RWPE2 (cell line): Measurements from ENCODE around the gene C19orf81.

Experiments
- ATAC-seq: fragments of 200-7000 bp; cut with Tn5 transposase; 3 replicates; pipeline ENCODE4 v1.9.1; 2021; ENCODE audit warnings: low read depth
- DNase-seq: peaks from one replicate; pipeline ENCODE4 v3.0.0-alpha.2; 2020; ENCODE audit warnings: low spot score
- H3K27ac ChIP-seq: fragments of 450-650 bp; 2 replicates; pipeline ENCODE4 v1.5.1; 2017; ENCODE audit warnings: mild to moderate bottlenecking; ENCODE audit not compliant: poor library complexity, severe bottlenecking
- H3K27me3 ChIP-seq: fragments of 250-450 bp; sonication (Bioruptor Pico); 2 replicates; pipeline ENCODE4 v1.5.1; 2021; ENCODE audit warnings: mild to moderate bottlenecking, moderate library complexity; ENCODE audit not compliant: insufficient read depth, poor library complexity, severe bottlenecking
- H3K36me3 ChIP-seq: fragments of 250-450 bp; sonication (Bioruptor Pico); 2 replicates; pipeline ENCODE4 v1.5.1; 2020; ENCODE audit warnings: low read depth, mild to moderate bottlenecking, moderate library complexity
- H3K4me1 ChIP-seq: fragments of 250-450 bp; sonication (Bioruptor Pico); 2 replicates; pipeline ENCODE4 v1.5.1; 2021; ENCODE audit warnings: mild to moderate bottlenecking, moderate library complexity; ENCODE audit not compliant: insufficient read depth, poor library complexity, severe bottlenecking
- H3K4me3 ChIP-seq: fragments of 250-450 bp; sonication (Bioruptor Pico); 2 replicates; pipeline ENCODE4 v1.5.1; 2021; ENCODE audit warnings: mild to moderate bottlenecking, moderate library complexity; ENCODE audit not compliant: severe bottlenecking
- H3K9me3 ChIP-seq: fragments of 250-450 bp; sonication (Bioruptor Pico); 2 replicates; pipeline ENCODE4 v1.5.1; 2021; ENCODE audit warnings: mild to moderate bottlenecking, moderate library complexity; ENCODE audit not compliant: severe bottlenecking
- TF ChIP-seq, protein P1 (sequence below): fragments of 450-650 bp; IDR thresholded peaks from one replicate; pipeline ENCODE4 v1.5.1; 2017; ENCODE audit warnings: mild to moderate bottlenecking, moderate library complexity; ENCODE audit not compliant: poor library complexity, severe bottlenecking

C19orf81 gene

DNA sequence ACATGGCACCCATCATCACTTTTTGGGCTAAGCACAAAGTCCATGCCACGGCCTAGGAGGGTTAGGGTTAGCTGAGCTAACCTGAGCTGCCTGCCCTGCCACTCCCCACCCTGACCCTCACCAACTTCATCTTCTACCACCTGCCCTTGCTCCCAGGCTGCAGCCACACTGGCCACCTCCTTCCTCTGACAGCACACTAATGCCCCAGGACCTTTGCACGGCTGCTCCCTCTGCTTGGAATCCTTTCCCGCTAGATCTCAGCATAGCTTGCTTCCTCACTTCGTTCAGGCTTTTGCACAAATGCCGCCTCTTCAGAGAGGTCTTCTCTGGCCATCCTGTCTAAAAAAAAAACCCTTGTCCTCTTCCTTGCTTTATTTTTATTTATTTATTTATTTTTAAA is 57.1 kb downstream of the C19orf81 start:
- peaks cover 4% of the 10 kb centered on the region for H3K27me3 ChIP-seq
- DNase-seq (no peak), ATAC-seq (no peak)
- H3K9me3 ChIP-seq: no peaks in the 10 kb centered on the region
- no peak overlapping the region for H3K4me3 ChIP-seq
- TF ChIP-seq, protein P1, sequence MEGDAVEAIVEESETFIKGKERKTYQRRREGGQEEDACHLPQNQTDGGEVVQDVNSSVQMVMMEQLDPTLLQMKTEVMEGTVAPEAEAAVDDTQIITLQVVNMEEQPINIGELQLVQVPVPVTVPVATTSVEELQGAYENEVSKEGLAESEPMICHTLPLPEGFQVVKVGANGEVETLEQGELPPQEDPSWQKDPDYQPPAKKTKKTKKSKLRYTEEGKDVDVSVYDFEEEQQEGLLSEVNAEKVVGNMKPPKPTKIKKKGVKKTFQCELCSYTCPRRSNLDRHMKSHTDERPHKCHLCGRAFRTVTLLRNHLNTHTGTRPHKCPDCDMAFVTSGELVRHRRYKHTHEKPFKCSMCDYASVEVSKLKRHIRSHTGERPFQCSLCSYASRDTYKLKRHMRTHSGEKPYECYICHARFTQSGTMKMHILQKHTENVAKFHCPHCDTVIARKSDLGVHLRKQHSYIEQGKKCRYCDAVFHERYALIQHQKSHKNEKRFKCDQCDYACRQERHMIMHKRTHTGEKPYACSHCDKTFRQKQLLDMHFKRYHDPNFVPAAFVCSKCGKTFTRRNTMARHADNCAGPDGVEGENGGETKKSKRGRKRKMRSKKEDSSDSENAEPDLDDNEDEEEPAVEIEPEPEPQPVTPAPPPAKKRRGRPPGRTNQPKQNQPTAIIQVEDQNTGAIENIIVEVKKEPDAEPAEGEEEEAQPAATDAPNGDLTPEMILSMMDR: no peak
- H3K4me1 ChIP-seq: no peaks in the 10 kb centered on the region
- H3K27ac ChIP-seq: no peak overlapping the region
- no peaks in the 10 kb centered on the region for H3K36me3 ChIP-seq

- Histone ChIP-seq H3K27me3 (peaks cover 4% of the 10 kb centered on the region), H3K27ac (no peak overlapping the region), H3K4me3 (no peak overlapping the region), H3K36me3 (no peaks in the 10 kb centered on the region), H3K9me3 (no peaks in the 10 kb centered on the region), H3K4me1 (no peaks in the 10 kb centered on the region)
- TF ChIP-seq, protein P1: no peak
- ATAC-seq (no peak), DNase-seq (no peak)
These were observed 59.1 kb downstream of the C19orf81 start for GRCh38 chr19:50708179-50708879.
